ENCODE data around the gene RNF213. TPM values are rescaled to one million over a fixed set of nuclear protein-coding genes. Genes with fewer than 3 reads are reported as not detected.
A peak's percentile ranks its signal among the peaks of the same experiment; 100 is the strongest.

Gene RNF213
- total and polyA plus RNA-seq, 8 donors, result 21.9 to 94.7 (median 37.8) TPM

DNA sequence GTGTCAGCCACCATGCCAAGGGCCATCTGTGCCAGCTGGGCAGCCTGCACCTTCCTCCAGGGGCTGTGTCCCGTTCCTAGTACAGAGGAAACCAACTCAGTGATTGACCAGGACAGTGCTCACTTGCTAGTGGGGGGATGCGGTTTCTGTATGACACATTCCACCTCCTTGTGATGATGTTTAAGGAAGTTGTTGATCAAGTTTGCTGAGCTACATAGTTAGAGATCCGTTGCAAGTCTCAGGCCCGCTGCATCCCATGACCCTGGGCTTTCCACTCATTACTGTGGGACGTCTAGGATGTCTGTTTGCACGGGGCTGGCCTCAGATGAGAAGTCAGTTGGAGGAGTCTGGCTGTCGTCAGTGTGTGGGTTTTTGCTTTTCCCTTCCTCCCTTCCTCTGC, 33.6 kb downstream of the RNF213 start:
- H3K4me3 ChIP-seq, result no peak overlapping the region
- 81 to 87% methylated on average over 7 of the region's 7 CpGs for WGBS, 2 donors
- no peaks in the 10 kb centered on the region for H3K4me1 ChIP-seq
- H3K36me3 ChIP-seq, result peaks cover 0 to 70% (median 31%) of the 10 kb centered on the region in 3 donors
- TF ChIP-seq, protein P1, sequence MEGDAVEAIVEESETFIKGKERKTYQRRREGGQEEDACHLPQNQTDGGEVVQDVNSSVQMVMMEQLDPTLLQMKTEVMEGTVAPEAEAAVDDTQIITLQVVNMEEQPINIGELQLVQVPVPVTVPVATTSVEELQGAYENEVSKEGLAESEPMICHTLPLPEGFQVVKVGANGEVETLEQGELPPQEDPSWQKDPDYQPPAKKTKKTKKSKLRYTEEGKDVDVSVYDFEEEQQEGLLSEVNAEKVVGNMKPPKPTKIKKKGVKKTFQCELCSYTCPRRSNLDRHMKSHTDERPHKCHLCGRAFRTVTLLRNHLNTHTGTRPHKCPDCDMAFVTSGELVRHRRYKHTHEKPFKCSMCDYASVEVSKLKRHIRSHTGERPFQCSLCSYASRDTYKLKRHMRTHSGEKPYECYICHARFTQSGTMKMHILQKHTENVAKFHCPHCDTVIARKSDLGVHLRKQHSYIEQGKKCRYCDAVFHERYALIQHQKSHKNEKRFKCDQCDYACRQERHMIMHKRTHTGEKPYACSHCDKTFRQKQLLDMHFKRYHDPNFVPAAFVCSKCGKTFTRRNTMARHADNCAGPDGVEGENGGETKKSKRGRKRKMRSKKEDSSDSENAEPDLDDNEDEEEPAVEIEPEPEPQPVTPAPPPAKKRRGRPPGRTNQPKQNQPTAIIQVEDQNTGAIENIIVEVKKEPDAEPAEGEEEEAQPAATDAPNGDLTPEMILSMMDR (IDR thresholded peaks at IDR 0.05), result no peak
- no peaks in the 10 kb centered on the region for H3K27me3 ChIP-seq
- FAIRE-seq, result no peak
- DNase-seq, result no peak
- intact Hi-C loops (cut with DNase I), result no loop called here
- H3K27ac ChIP-seq, result no peak overlapping the region
- H3K9me3 ChIP-seq, result no peaks in the 10 kb centered on the region
- ATAC-seq, result peak in 2 of 4 donors; percentile 45 to 61

DNA sequence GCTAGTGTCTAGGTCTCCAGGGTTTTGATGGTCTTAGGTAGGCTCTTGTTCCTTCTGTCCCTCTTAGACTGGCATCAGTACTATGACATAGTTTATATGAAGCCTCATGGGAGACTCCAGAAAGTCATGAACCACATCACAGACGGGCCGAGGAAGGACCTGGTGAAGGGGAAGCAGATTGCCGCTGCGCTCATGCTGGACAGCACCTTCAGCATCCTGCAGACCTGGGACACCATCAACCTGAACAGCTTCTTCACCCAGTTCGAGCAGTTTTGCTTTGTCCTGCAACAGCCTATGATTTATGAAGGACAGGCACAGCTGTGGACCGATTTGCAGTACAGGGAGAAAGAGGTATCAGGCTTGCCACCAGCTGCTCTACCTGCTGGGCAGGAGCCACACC, 34.0 kb downstream of the RNF213 start:
- 86 to 87% methylated on average over 6 of the region's 6 CpGs for WGBS, 2 donors
- FAIRE-seq (no peak), DNase-seq (no peak), ATAC-seq (no peak)
- H3K4me3 ChIP-seq, result no peak overlapping the region
- H3K9me3 ChIP-seq, result no peaks in the 10 kb centered on the region
- H3K27me3 ChIP-seq, result no peaks in the 10 kb centered on the region
- no peaks in the 10 kb centered on the region for H3K4me1 ChIP-seq
- intact Hi-C loops (cut with DNase I), result no loop called here
- H3K27ac ChIP-seq, result no peak overlapping the region
- TF ChIP-seq, protein P1 (IDR thresholded peaks at IDR 0.05), result no peak
- H3K36me3 ChIP-seq, result peaks cover 0 to 67% (median 31%) of the 10 kb centered on the region in 3 donors

DNA sequence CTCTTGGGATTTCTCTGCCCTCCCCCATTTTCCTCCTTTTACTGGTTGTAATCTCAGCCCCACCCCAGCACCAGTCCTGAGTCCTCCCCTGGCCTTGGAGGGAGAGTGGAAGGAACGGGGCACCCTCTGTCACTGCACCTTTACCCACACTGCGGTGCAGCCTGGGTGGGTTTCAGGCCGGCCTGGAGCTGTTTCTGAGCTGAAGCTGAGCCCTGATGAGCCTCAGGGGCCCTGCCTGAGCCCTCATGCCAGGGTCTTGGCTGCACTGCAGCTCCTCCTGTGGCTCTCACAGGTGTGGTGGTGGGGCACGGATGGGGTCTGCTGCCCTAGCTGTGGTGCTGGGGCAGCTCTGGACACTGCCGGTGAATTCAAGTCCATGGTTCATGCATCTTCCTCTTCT, 34.5 kb downstream of the RNF213 start:
- intact Hi-C loops (cut with DNase I), result no loop called here
- DNase-seq (no peak), FAIRE-seq (no peak), ATAC-seq (no peak)
- H3K4me1 ChIP-seq, result no peaks in the 10 kb centered on the region
- whole genome bisulfite sequencing, 2 donors, result 86 to 91% methylated on average over 5 of the region's 5 CpGs
- H3K27ac ChIP-seq, result no peak overlapping the region
- H3K36me3 ChIP-seq, result peaks cover 0 to 66% (median 31%) of the 10 kb centered on the region in 3 donors
- no peaks in the 10 kb centered on the region for H3K27me3 ChIP-seq
- no peaks in the 10 kb centered on the region for H3K9me3 ChIP-seq
- TF ChIP-seq, protein P1 (IDR thresholded peaks at IDR 0.05), result no peak
- no peak overlapping the region for H3K4me3 ChIP-seq

DNA sequence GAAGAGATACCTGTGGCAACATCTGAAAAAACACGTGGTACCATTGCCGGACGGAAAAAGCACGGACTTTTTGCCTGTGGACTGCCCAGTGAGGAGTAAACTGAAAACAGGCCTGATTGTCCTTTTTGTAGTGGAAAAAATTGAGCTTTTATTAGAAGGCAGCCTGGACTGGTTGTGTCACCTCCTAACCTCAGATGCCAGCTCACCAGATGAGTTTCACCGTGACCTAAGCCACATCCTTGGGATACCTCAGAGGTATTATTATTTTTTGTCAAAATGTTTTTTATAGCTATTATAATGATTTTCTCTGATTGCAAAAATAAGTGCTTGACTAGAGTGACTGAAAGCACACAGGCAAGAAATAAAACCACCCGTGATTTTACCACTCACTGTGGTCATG, 34.9 kb downstream of the RNF213 start:
- H3K36me3 ChIP-seq, result peaks cover 0 to 65% (median 31%) of the 10 kb centered on the region in 3 donors
- DNase-seq (no peak), FAIRE-seq (no peak), ATAC-seq (no peak)
- WGBS, 2 donors, result 92 to 93% methylated on average over 6 of the region's 6 CpGs
- no peaks in the 10 kb centered on the region for H3K4me1 ChIP-seq
- H3K4me3 ChIP-seq, result no peak overlapping the region
- no peaks in the 10 kb centered on the region for H3K27me3 ChIP-seq
- intact Hi-C loops (cut with DNase I), result no loop called here
- H3K9me3 ChIP-seq, result no peaks in the 10 kb centered on the region
- no peak overlapping the region for H3K27ac ChIP-seq
- TF ChIP-seq, protein P1 (IDR thresholded peaks at IDR 0.05), result no peak

DNA sequence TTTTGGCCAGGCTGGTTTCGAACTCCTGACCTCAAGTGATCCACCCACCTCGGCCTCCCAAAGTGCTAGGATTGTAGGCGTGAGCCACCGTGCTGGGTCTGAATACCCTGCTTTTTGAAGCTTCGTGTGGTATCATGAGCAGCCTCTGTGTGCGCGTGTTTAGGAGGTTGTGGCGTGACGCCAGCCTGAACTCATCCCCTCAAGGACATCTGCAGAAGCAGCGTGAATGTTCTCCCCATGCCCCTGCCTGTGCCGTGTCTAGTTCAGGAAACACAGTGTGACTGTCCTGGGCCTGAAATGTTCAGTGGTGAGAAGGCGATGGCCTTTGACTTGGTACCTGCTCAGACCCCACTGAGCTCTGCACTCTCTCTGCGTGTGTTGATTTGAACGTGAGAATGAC, 35.6 kb downstream of the RNF213 start:
- H3K27me3 ChIP-seq, result no peaks in the 10 kb centered on the region
- TF ChIP-seq, protein P1 (IDR thresholded peaks at IDR 0.05), result no peak
- H3K4me1 ChIP-seq, result no peaks in the 10 kb centered on the region
- H3K4me3 ChIP-seq, result no peak overlapping the region
- H3K36me3 ChIP-seq, result peaks cover 0 to 59% (median 30%) of the 10 kb centered on the region in 3 donors
- intact Hi-C loops (cut with DNase I), result no loop called here
- no peak for ATAC-seq
- FAIRE-seq, result no peak
- DNase-seq, result no peak
- no peaks in the 10 kb centered on the region for H3K9me3 ChIP-seq
- WGBS, 2 donors, result 85 to 86% methylated on average over 14 of the region's 14 CpGs
- no peak overlapping the region for H3K27ac ChIP-seq
